ENCODE data around the gene ACAD10. TPM values are rescaled to one million over a fixed set of nuclear protein-coding genes. Genes with fewer than 3 reads are reported as not detected.
"Not testable (repeated sequence)": the region's sequence is repeated elsewhere in the genome, so short reads cannot be mapped to it uniquely, and the experiment has no call there.

Gene ACAD10
- total RNA-seq, 1 donor from 2014 or later = 24.0 TPM

GRCh38 chr12:111759271-111759670 is 73.4 kb downstream of the ACAD10 start:
- no peak for ATAC-seq
- no peak overlapping the region for H3K4me3 ChIP-seq
- H3K4me1 ChIP-seq = peaks cover 28% of the 10 kb centered on the region
- TF ChIP-seq, protein P1, sequence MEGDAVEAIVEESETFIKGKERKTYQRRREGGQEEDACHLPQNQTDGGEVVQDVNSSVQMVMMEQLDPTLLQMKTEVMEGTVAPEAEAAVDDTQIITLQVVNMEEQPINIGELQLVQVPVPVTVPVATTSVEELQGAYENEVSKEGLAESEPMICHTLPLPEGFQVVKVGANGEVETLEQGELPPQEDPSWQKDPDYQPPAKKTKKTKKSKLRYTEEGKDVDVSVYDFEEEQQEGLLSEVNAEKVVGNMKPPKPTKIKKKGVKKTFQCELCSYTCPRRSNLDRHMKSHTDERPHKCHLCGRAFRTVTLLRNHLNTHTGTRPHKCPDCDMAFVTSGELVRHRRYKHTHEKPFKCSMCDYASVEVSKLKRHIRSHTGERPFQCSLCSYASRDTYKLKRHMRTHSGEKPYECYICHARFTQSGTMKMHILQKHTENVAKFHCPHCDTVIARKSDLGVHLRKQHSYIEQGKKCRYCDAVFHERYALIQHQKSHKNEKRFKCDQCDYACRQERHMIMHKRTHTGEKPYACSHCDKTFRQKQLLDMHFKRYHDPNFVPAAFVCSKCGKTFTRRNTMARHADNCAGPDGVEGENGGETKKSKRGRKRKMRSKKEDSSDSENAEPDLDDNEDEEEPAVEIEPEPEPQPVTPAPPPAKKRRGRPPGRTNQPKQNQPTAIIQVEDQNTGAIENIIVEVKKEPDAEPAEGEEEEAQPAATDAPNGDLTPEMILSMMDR (IDR thresholded peaks at IDR 0.05) = no peak
- intact Hi-C loops (cut with DNase I) = no loop called here
- H3K36me3 ChIP-seq = peaks cover 21% of the 10 kb centered on the region
- H3K27me3 ChIP-seq (ENCODE audit: low read depth) = no peaks in the 10 kb centered on the region
- H3K9me3 ChIP-seq = no peaks in the 10 kb centered on the region
- DNase-seq = no peak
- H3K27ac ChIP-seq = no peak overlapping the region

DNA sequence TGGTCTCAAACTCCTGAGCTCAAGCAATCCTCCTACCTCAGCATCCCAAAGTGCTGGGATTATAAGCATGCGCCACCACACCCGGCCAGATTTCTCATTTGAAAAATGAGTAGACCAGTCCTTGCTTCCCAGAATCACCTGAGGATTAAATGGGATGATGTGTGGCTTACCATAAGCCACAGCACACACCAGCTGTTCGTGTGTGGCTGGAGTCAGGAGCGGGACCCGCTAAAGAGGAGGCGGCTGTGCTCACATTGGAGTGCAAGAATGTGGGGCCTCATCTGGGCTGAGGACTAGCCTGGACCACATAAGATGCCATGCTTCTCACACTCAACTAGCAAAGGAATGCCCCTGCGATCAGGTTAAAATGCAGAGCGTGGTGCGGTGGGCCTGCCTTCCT is 74.1 kb downstream of the ACAD10 start:
- Histone ChIP-seq H3K4me3 (no peak overlapping the region), H3K4me1 (peaks cover 28% of the 10 kb centered on the region), H3K36me3 (peaks cover 14% of the 10 kb centered on the region), H3K27me3 (ENCODE audit: low read depth) (no peaks in the 10 kb centered on the region), H3K27ac (no peak overlapping the region), H3K9me3 (no peaks in the 10 kb centered on the region)
- no peak for ATAC-seq
- TF ChIP-seq, protein P1 (IDR thresholded peaks at IDR 0.05) = no peak
- intact Hi-C loops (cut with DNase I) = no loop called here
- no peak for DNase-seq

DNA sequence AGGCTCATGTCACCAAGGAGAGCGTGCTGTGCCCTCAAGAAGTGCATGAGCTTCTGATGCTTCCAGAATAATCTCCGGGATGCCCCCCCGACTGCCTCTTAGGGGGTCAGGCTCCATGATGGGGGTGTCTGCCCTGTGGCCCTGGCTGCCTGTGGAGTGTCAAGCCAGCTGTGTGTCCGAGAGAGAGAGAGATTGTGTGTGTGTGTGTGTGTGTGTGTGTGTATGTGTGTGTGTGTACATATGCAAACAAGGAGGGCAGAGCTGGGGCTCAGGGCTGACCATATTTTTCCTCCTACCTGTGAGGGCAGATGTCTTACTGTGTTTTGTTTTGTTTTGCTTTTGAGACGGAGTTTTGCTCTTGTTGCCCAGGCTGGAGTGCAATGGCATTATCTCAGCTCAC is 75.2 kb downstream of the ACAD10 start:
- intact Hi-C loops (cut with DNase I) = no loop called here
- TF ChIP-seq, protein P1 (IDR thresholded peaks at IDR 0.05) = no peak
- DNase-seq = no peak
- H3K4me3 ChIP-seq = no peak overlapping the region
- peaks cover 7% of the 10 kb centered on the region for H3K36me3 ChIP-seq
- H3K27ac ChIP-seq = no peak overlapping the region
- no peak for ATAC-seq
- no peaks in the 10 kb centered on the region for H3K27me3 ChIP-seq (ENCODE audit: low read depth)
- H3K9me3 ChIP-seq = no peaks in the 10 kb centered on the region
- peaks cover 36% of the 10 kb centered on the region for H3K4me1 ChIP-seq

DNA sequence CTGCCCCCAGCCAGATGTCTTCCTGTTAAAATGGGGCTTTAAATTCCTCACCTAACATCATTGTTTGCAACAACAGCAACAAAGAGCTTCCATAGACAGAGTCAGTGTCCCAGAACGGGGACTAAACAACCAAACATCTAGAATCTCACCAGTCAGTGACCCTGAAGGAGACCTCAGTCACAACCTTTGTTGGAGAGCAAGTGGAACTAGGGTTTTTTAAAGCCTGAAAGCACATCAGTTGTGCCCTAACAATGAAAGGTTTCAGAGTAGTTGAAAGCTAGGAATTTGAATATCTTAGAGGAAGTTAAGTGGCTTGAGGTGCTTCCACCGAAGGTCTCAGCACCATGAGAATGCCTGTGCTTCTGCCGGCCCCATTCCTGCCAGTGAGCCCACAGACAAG is 75.9 kb downstream of the ACAD10 start:
- Histone ChIP-seq H3K27me3 (ENCODE audit: low read depth) (no peaks in the 10 kb centered on the region), H3K4me1 (peaks cover 36% of the 10 kb centered on the region), H3K36me3 (peaks cover under 1% of the 10 kb centered on the region), H3K4me3 (no peak overlapping the region), H3K9me3 (no peaks in the 10 kb centered on the region), H3K27ac (no peak overlapping the region)
- ATAC-seq (no peak), DNase-seq (no peak)
- TF ChIP-seq, protein P1 (IDR thresholded peaks at IDR 0.05) = no peak
- intact Hi-C loops (cut with DNase I) = no loop called here

DNA sequence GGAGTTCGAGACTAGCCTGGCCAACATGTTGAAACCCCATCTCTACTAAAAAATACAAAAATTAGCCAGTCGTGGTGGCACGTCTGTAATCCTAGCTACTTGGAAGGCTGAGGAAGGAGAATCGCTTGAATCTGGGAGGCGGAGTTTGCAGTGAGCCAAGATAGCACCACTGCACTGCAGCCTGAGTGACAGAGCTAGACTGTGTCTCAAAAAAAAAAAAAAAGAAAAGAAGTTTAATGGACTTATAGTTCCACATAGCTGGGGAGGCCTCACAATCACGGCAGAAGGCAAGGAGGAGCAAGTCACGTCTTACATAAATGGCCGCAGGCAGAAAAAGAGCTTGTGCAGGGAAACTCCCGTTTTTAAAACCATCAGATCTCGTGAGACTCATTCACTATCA is 77.7 kb downstream of the ACAD10 start:
- H3K4me3 ChIP-seq; DNase-seq; H3K27ac ChIP-seq; H3K36me3 ChIP-seq; H3K27me3 ChIP-seq (ENCODE audit: low read depth); intact Hi-C loops (cut with DNase I); ATAC-seq; H3K9me3 ChIP-seq: not testable (repeated sequence)
- H3K4me1 ChIP-seq = peaks cover 26% of the 10 kb centered on the region

GRCh38 chr12:111764120-111764821 is 78.4 kb downstream of the ACAD10 start:
- TF ChIP-seq, protein P1 (IDR thresholded peaks at IDR 0.05) = no peak
- Histone ChIP-seq H3K27me3 (ENCODE audit: low read depth) (no peaks in the 10 kb centered on the region), H3K9me3 (no peaks in the 10 kb centered on the region), H3K27ac (no peak overlapping the region), H3K4me1 (peaks cover 29% of the 10 kb centered on the region), H3K4me3 (no peak overlapping the region), H3K36me3 (no peaks in the 10 kb centered on the region)
- intact Hi-C loops (cut with DNase I) = no loop called here
- DNase-seq (no peak), ATAC-seq (no peak)

All from lower lobe of right lung (tissue), 2 donors.